ENCODE results near the gene SHFL.
A peak's percentile ranks its signal among the peaks of the same experiment; 100 is the strongest.

- TF ChIP-seq ZNF70 (CRISPR knock-in tag; IDR thresholded peaks at IDR 0.05) (no peak), ZFP3 (CRISPR knock-in tag; IDR thresholded peaks at IDR 0.05) (peak; percentile 69; the same call in 1 of the 2 replicates), CREB5 (CRISPR knock-in tag; IDR thresholded peaks at IDR 0.05; ENCODE audit: low read depth) (no peak), PATZ1 (CRISPR knock-in tag; IDR thresholded peaks at IDR 0.05; ENCODE audit: borderline replicate concordance) (no peak), ARNTL (CRISPR knock-in tag; IDR thresholded peaks at IDR 0.05; ENCODE audit: borderline replicate concordance, low read depth) (no peak), ZC3H10 (CRISPR knock-in tag; IDR thresholded peaks at IDR 0.05) (no peak), ESRRG (CRISPR knock-in tag; IDR thresholded peaks at IDR 0.05) (no peak), ZNF8 (CRISPR knock-in tag; IDR thresholded peaks at IDR 0.05) (no peak), RARB (CRISPR knock-in tag; IDR thresholded peaks at IDR 0.05) (no peak), ZFP30 (CRISPR knock-in tag; IDR thresholded peaks at IDR 0.05) (no peak), OSR1 (CRISPR knock-in tag; IDR thresholded peaks at IDR 0.05) (no peak), GLIS3 (CRISPR knock-in tag; IDR thresholded peaks at IDR 0.05) (no peak), SNAI2 (CRISPR knock-in tag; IDR thresholded peaks at IDR 0.05) (no peak), POU6F1 (CRISPR knock-in tag; IDR thresholded peaks at IDR 0.05; ENCODE audit: borderline replicate concordance, low read depth) (no peak)
Measured at GRCh38 chr19:10112037-10112761, 26.1 kb downstream of the SHFL start.
